ENCODE data around the gene GSTK1. TPM values are rescaled to one million over a fixed set of nuclear protein-coding genes. Genes with fewer than 3 reads are reported as not detected.

GSTK1 gene
- total RNA-seq, 1 experiment from 2014 or later, result 161 TPM

GRCh38 chr7:143234533-143234875 lies 28.7 kb upstream of the GSTK1 start:
- no peak for DNase-seq (ENCODE audit: low read depth, low spot score)
- in situ Hi-C loops (cut with HindIII; ENCODE audit: low pct_unique_long_range_greater_than_20kb, low sequenced_read_pairs), result loop anchor here (25.0 kb wide), 1 partner anchor 153 kb away; the partner anchor contains the start of gene ZYX

- DNase-seq (ENCODE audit: low read depth, low spot score), result no peak
- in situ Hi-C loops (cut with HindIII; ENCODE audit: low pct_unique_long_range_greater_than_20kb, low sequenced_read_pairs), result loop anchor here (25.0 kb wide), 1 partner anchor 152 kb away; the partner anchor contains the start of gene ZYX
These were observed 27.7 kb upstream of the GSTK1 start for GRCh38 chr7:143235561-143235960.

GRCh38 chr7:143236408-143236990 lies 26.7 kb upstream of the GSTK1 start:
- in situ Hi-C loops (cut with HindIII; ENCODE audit: low pct_unique_long_range_greater_than_20kb, low sequenced_read_pairs), result loop anchor here (25.0 kb wide), 1 partner anchor 151 kb away; the partner anchor contains the start of gene ZYX
- no peak for DNase-seq (ENCODE audit: low read depth, low spot score)

- in situ Hi-C loops (cut with HindIII; ENCODE audit: low pct_unique_long_range_greater_than_20kb, low sequenced_read_pairs), result loop anchor here (25.0 kb wide), 1 partner anchor 150 kb away; the partner anchor contains the start of gene ZYX
- no peak for DNase-seq (ENCODE audit: low read depth, low spot score)
These were observed 25.9 kb upstream of the GSTK1 start for GRCh38 chr7:143237366-143237765.

GRCh38 chr7:143238289-143238980 lies 24.8 kb upstream of the GSTK1 start:
- DNase-seq (ENCODE audit: low read depth, low spot score), result no peak
- in situ Hi-C loops (cut with HindIII; ENCODE audit: low pct_unique_long_range_greater_than_20kb, low sequenced_read_pairs), result loop anchor here (25.0 kb wide), 1 partner anchor 149 kb away; the partner anchor contains the start of gene ZYX

GRCh38 chr7:143239813-143240212 lies 23.4 kb upstream of the GSTK1 start:
- in situ Hi-C loops (cut with HindIII; ENCODE audit: low pct_unique_long_range_greater_than_20kb, low sequenced_read_pairs), result loop anchor here (25.0 kb wide), 1 partner anchor 147 kb away; the partner anchor contains the start of gene ZYX
- DNase-seq (ENCODE audit: low read depth, low spot score), result no peak

- in situ Hi-C loops (cut with HindIII; ENCODE audit: low pct_unique_long_range_greater_than_20kb, low sequenced_read_pairs), result loop anchor here (25.0 kb wide), 1 partner anchor 147 kb away; the partner anchor contains the start of gene ZYX
- peak; percentile 86 for DNase-seq (ENCODE audit: low read depth, low spot score)
These were observed 22.7 kb upstream of the GSTK1 start for GRCh38 chr7:143240291-143241168.

- in situ Hi-C loops (cut with HindIII; ENCODE audit: low pct_unique_long_range_greater_than_20kb, low sequenced_read_pairs), result loop anchor here (25.0 kb wide), 1 partner anchor 145 kb away; the partner anchor contains the start of gene ZYX
- DNase-seq (ENCODE audit: low read depth, low spot score), result no peak
These were observed 20.9 kb upstream of the GSTK1 start for GRCh38 chr7:143242306-143242705.

- DNase-seq (ENCODE audit: low read depth, low spot score), result no peak
- in situ Hi-C loops (cut with HindIII; ENCODE audit: low pct_unique_long_range_greater_than_20kb, low sequenced_read_pairs), result loop anchor here (25.0 kb wide), 1 partner anchor 144 kb away; the partner anchor contains the start of gene ZYX
These were observed 20.1 kb upstream of the GSTK1 start for GRCh38 chr7:143243111-143243510.

GRCh38 chr7:143243614-143244013 lies 19.6 kb upstream of the GSTK1 start:
- in situ Hi-C loops (cut with HindIII; ENCODE audit: low pct_unique_long_range_greater_than_20kb, low sequenced_read_pairs), result loop anchor here (25.0 kb wide), 1 partner anchor 144 kb away; the partner anchor contains the start of gene ZYX
- no peak for DNase-seq (ENCODE audit: low read depth, low spot score)

GRCh38 chr7:143244321-143244720 lies 18.9 kb upstream of the GSTK1 start:
- in situ Hi-C loops (cut with HindIII; ENCODE audit: low pct_unique_long_range_greater_than_20kb, low sequenced_read_pairs), result loop anchor here (25.0 kb wide), 1 partner anchor 143 kb away; the partner anchor contains the start of gene ZYX
- DNase-seq (ENCODE audit: low read depth, low spot score), result no peak

GRCh38 chr7:143245123-143245522 lies 18.1 kb upstream of the GSTK1 start:
- no peak for DNase-seq (ENCODE audit: low read depth, low spot score)
- in situ Hi-C loops (cut with HindIII; ENCODE audit: low pct_unique_long_range_greater_than_20kb, low sequenced_read_pairs), result loop anchor here (25.0 kb wide), 1 partner anchor 142 kb away; the partner anchor contains the start of gene ZYX

GRCh38 chr7:143247372-143247771 lies 15.9 kb upstream of the GSTK1 start:
- DNase-seq (ENCODE audit: low read depth, low spot score), result no peak
- in situ Hi-C loops (cut with HindIII; ENCODE audit: low pct_unique_long_range_greater_than_20kb, low sequenced_read_pairs), result loop anchor here (25.0 kb wide), 1 partner anchor 140 kb away; the partner anchor contains the start of gene ZYX

GRCh38 chr7:143248761-143249354 lies 14.4 kb upstream of the GSTK1 start:
- DNase-seq (ENCODE audit: low read depth, low spot score), result no peak
- in situ Hi-C loops (cut with HindIII; ENCODE audit: low pct_unique_long_range_greater_than_20kb, low sequenced_read_pairs), result loop anchor here (25.0 kb wide), 1 partner anchor 138 kb away; the partner anchor contains the start of gene ZYX

- DNase-seq (ENCODE audit: low read depth, low spot score), result no peak
- in situ Hi-C loops (cut with HindIII; ENCODE audit: low pct_unique_long_range_greater_than_20kb, low sequenced_read_pairs), result no loop called here
These were observed 13.0 kb upstream of the GSTK1 start for GRCh38 chr7:143250199-143250598.

GRCh38 chr7:143250822-143251221 lies 12.4 kb upstream of the GSTK1 start:
- DNase-seq (ENCODE audit: low read depth, low spot score), result no peak

GRCh38 chr7:143252006-143252405 lies 11.2 kb upstream of the GSTK1 start:
- no peak for DNase-seq (ENCODE audit: low read depth, low spot score)
- in situ Hi-C loops (cut with HindIII; ENCODE audit: low pct_unique_long_range_greater_than_20kb, low sequenced_read_pairs), result no loop called here

More at GRCh38 chr7:143250822-143251221, 12.4 kb upstream of the GSTK1 start:
- in situ Hi-C loops (cut with HindIII; ENCODE audit: low pct_unique_long_range_greater_than_20kb, low sequenced_read_pairs), result no loop called here

Measured in SK-MEL-5 (cell line).